GM19025 (cell line): ENCODE data around the gene CD14.
"Not testable (repeated sequence)": the region's sequence is repeated elsewhere in the genome, so short reads cannot be mapped to it uniquely, and the experiment has no call there.

Experiments
- ATAC-seq: cut with Tn5 transposase; IDR thresholded peaks from one replicate; pipeline ENCODE4 v1.9.1; 2021; ENCODE audit warnings: mild to moderate bottlenecking, low read depth, moderate library complexity; ENCODE audit not compliant: unreplicated experiment

CD14 gene

GRCh38 chr5:140598836-140599235 is 34.1 kb downstream of the CD14 start:
- no peak for ATAC-seq

GRCh38 chr5:140596321-140596741 is 36.6 kb downstream of the CD14 start:
- ATAC-seq, result no peak

GRCh38 chr5:140595538-140596300 is 37.3 kb downstream of the CD14 start:
- no peak for ATAC-seq

- ATAC-seq, result no peak
These were observed 38.8 kb downstream of the CD14 start for GRCh38 chr5:140594169-140594568.

GRCh38 chr5:140593070-140593469 is 39.9 kb downstream of the CD14 start:
- not testable (repeated sequence) for ATAC-seq

- ATAC-seq, result no peak
These were observed 41.1 kb downstream of the CD14 start for GRCh38 chr5:140591747-140592372.

- ATAC-seq, result no peak
These were observed 42.1 kb downstream of the CD14 start for GRCh38 chr5:140590861-140591260.

GRCh38 chr5:140588311-140589070 is 44.5 kb downstream of the CD14 start:
- ATAC-seq, result no peak

GRCh38 chr5:140587495-140587894 is 45.5 kb downstream of the CD14 start:
- no peak for ATAC-seq
